ENCODE results near the gene SETD7.
A peak's percentile ranks its signal among the peaks of the same experiment; 100 is the strongest.

Gene SETD7

DNA sequence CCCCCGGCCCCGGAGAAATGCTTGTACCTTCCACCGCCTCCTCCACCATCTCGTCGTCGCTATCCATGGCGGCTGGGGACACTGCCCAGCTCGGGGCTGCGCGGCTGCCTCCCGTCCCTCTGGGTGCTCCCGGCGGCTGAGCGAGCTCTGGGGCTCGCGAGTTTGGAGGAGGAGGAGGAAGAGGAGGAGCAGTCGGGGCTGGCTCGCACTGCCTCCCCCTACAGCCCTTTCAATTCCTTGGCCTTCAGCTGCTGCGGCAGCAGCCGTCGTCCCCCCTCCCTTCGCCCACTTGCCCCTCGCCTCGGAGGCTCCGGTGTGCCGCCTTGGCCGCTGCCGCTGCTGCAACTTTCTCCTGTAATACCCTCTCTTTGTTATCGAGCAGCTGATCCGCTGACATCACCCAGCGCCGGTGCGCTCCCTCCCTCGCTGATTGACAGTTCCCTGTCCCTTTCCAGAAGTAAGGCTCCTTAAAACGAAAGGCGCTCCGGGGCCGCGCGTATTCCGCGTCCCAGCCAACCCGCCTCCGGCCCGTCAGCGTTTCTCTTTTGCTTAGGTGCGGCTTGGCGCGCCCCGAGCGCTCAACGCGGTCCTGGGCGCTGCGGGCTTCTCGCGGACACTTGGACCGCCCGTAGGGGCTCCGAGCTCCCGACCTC is at the start of gene SETD7:
TSS of gene SETD7 (minus strand) at position 149 of the 653 bp plus-strand sequence. CDS start at position 67, 82 bp downstream.
- DNase-seq = peak; percentile 71

DNA sequence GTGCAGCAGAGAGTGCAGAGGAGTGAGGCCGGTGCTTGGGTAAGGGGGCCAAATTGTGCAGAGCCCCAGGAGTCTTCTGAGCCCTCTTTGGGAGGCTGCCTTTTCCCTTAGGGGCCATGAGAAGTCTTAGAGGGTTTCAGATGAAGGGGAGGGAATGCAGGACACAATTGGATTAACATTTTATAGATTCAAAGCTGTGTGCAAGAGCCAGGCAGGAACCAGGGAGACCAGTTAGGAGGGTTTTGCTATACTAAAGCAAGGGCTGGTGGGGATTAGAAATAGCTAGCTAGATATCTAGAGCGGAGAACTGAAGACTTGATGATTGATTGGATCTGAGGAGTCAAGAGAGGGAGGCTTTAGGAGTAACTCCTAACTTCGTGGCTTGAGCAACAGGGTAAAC is 49.5 kb upstream of the SETD7 start:
- no peak for DNase-seq

DNA sequence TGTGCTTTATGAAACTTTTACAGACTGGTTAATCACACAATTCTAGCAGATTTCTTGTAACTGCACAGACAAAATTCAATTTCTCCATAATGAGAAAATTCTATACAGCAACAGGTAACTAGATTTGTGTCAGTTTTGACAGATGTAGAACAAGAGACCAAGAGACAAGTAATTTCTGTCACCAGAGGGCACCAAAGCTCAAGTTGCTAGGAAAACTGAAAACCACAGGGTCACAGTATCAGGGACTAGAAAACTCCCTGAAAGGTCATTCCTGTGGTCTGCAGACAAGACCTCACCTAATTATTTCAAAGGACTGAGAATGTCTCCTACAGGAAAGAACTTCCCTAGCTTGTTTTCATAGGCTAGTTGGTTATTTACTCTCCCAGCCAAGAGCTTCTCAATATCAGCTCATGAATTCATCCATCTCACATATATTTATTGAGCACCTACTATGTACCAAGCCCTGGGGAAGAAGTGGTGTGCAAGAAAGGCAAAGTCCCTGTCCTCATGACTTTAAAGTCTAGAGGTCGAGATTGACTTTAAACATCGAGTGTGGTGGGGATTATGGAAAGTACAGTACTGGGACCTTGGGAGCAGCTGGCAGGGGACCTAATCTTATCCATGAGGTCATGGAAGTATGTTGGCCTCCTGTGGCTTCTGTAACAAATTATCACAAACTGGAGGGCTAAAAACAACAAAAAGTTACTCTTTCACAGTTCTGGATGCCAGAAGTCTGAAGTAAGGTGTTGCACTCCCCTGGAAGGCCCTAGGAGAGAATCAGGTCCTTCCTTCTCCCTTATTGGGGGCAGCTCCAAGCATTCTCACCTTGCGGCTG is 47.8 kb upstream of the SETD7 start:
- no peak for DNase-seq

DNA sequence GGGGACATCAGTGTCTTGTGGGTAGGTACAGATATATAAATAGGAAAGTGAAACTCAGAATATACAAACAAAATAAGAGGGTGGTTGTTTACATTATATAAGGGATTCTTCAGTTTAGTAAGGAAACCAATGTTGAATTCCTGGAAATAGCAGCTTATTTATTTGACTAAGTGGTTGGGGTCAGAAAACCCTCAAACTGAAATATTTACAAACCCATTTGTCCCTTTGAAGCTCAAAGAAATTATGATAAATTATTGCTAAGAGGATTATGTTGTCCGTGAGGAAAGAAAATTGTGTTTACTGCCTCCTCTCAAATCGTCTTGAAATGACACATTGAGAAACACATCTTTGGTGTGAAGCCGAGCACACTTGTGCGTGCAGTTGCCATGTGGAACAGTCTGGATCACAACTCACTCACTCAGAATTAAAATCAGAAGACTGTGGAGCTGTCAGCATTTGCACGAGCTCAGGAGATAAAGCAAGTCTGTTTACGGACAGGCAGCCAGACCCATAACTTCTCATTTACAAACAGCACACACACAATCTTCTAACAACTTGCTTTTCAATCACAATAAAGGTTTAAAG is 46.8 kb upstream of the SETD7 start:
- DNase-seq = no peak

DNA sequence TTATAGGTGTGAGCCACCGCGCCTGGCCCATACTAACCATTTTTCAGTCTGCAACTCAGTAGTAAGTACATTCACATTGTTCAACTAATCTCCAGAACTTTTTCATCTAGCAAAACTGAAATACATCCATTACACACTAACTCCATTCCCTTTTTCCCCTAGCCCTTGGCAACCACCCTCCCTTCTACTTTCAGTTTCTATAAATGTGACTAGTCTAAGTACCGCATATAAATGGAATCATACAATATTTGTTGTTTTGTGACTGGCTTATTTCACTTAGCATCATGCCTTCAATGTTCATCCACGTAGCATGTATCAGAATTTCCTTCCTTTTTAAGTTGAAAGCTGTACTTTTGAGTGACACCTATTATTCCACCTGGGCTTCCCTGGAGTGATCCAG is 44.6 kb upstream of the SETD7 start:
- no peak for DNase-seq

DNA sequence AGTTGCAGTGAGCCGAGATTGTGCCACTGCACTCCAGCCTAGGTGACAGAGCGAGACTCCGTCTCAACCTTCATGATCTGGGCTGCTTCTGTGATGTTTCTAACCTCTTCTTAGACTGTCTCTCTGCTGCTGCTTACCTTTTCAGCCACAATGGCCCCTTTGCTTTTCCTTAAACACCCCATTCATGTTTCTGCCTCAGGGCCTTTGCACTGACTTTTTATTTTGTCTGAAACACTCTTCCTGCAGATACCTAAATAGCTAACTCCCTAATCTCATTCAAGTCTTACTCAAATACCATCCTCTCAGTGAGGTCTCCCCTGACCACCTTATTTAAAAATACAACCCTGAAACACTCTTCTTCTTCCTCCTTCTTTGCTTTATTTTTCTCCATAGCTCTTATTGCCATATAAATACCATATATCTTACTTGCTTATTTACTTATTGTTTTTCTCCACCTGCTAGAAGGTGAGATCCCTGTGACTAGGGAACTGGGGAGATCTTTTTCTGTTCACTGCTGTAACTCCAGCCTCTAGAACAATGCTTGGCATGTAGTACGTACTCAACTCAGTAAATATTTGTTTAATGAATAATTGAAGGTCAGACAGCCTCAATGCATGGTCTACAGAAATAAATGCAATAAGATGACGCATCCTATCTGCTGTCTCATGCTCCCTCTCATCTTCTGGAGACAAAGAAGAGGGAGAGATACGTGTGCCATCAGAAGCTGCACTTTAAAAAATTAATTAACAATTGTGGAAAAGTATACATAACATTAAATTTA is 43.8 kb upstream of the SETD7 start:
- no peak for DNase-seq

DNA sequence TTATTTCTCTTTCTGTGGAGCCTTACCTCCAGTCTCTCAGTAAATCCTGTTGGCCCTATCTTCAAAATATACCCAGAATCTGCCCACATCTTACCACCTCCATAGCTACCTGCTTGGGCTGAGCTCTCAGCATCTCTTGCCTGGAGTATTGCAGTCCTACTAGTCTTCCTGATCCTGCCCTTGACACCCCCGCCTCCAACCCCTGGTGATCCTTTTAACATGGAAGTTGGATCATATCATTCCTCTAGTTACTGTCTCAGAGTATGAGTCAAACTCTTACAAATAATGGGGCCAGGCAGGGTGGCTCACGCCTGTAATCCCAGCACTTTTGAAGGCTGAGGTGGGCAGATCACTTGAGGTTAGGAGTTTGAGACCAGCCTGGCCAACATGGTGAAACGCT is 43.1 kb upstream of the SETD7 start:
- no peak for DNase-seq

DNA sequence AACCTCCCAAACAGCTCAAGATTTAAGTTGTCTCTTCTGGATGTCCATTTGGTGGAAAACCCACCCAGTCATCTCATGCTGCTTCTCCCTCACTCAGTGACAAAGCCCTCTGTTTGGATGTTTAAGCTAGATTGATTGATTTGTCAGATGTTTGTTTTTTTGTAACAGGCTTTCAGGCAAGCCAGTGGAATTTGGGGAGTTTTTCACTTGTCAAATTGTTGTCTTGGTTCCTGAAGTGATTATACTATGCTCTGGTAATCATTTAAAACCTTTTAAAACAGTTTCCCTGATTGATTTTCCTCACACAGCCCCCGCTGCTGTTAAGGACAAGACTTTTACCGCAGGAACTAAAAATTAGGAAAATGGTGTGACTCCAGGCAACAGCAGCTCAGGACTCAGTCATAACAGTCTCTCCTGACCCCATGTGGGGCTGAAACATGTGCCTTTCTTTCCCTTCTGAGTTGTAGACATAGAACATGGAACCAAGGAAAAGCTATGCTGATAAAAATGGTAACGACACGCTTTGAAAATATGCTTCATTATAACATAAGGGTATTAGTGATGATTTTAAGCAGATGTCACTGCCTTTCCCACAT is 40.8 kb upstream of the SETD7 start:
- no peak for DNase-seq

DNA sequence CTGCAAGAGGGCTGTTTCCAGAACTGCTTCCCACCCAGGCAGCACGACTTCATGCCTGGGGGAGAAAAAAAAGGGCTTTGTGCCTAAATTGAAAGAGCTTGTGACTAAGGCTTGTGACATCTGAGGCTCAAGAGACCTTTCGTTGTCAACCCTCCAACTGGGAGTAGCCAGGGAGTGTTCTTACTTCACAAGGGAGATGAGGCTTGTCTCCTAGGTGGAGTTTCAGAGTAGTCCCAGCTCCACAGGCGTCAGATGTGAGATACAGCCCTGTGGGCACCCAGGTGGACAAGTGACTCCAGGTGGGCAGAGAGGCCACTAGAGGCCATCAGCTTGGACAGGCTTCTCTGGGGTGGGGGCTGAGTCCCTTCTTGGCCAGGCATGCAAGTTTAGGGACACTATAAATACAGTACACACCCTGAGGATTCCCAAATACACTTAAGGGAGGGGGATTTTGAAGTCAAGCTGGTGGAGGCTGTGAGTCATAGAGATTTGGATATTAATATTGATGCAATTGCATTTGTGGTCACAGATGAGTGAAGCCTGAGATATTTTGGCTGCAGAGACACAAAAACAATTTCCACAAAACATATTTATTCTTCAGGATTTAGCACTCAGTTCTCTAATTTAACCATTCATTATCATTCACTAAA is 40.1 kb upstream of the SETD7 start:
- DNase-seq = no peak

DNA sequence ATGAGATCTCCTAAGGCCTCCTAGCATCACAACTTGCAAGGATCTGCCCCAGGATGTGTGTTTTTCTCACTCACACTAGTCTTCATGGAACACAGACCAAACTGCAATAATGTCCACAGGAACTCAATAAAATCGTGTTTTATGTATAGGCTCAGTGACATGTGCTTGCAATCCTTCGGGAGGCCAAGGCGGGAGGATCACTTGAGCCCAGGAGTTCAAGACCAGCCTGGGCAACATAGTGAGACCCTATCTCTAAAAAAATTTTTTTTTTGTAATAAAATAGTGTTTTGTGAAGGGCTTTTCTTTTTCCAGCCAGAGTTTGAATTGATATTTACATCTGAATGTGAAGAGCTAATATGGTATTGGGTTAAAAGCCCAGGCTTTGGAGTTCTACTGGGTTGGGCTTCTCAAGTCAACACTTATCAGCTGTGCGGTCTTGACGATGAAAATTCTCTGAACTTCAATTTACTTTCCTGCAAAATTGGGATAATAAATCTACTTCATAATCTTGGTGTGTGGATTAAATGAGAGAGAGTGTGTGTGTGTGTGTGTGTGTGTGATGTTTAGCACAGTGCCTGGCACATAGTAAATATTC is 38.7 kb upstream of the SETD7 start:
- no peak for DNase-seq

DNA sequence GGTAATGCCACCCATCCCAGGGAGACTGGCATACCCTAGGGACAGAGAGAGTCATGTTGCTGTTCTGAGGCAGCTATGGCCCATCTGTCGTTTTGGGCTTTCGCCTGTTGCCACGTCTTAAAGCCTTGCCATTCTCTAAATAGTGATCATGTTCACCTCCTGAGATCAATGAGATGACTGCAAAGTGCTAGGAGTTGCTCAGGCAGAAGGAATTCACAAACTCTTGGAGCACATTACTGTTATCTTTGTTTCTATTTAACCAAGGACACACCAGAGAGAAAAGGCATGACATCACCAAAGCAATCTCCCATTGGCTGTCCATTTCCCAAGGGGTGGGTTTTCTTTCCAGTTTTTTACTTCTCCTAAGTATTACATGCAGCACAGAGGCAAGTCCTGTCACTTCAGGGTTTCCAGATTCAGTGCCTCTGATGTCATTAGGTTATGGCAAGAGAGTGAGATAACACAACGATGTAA is 37.1 kb upstream of the SETD7 start:
- DNase-seq = no peak

DNA sequence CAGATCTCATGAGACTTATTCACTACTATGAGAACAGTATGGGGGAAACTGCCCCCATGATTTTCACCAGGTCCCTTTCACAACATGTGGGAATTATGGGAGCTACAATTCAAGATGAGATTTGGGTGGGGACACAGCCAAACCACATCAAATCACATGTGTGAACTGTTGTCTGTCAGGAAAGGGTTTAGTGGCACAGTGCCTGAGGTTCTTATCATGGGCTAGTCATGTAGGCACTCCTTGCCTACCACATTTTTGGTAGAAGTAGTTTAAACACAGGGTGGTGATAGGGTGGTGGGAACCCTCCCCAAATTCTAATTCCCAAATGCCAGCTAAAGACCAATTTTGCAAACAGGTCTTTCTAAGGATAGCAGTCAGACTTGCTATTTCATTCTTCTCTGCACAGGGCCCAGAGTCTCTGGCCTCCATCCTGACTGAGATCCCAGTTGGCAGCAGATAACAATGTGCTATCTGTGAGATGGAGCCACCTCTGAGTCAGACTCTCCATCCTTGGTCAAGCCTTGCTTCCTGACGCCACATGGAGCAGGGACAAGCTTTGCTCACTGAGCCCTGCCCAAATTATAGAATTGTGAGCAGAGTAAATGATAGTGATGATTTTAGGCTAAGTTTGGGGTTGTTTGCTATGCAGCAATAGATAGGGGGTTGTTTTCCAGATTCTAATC is 33.5 kb upstream of the SETD7 start:
- DNase-seq = no peak

DNA sequence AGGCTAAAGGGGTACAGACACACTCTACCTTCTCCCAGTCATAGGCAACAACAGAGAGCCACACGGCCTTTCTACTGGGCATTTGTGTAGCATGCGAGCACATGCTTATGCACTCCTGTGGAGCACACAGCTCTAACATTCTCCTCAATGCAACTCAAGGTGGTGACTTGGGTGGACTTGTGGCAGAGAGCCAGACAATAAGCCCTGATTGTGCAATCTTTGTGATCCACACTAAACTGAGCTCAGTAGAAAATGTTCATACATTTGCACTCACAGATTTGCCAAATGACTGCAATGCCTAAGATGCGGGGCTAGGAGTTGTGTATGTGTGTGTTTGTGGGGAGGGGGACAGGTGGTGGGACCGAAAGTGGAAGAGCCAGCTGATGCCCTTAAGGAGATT is 31.4 kb upstream of the SETD7 start:
- DNase-seq = no peak

DNA sequence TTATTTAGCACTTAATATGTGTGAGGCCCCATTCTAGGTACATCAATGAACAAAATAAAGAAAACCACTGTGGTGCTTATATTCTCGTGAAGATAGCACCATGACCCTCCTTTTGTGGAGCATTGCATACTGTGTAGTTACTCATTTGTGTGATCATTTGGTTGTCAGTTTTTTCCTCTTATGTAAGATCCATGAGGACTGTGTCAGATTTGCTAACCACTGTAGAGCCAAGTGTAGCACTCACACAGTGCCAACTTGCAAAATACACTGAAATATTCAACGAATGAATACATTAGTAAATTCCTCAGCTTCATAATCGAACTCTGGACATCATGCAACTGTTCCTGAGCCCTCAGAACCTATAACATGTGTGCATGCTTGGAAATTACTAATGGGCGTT is 29.5 kb upstream of the SETD7 start:
- DNase-seq = no peak

DNA sequence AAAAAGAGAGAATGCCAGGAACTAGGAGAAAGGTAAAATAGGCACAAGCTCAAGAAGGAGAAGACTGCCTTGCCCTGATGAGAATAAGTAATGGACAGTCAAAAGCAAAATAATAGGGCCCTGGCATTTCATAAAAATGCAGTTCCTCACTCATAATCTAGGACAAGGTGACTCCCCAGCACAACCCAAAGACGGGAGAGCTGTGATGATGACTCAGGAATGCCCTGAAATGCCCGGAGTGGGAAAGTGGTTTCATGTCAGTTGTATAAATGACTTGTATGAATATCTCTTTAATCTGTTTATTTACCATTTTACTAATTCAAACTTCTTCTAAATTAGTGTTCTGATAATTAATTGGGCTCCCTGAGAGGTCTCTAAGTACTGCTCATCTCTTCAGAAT is 28.8 kb upstream of the SETD7 start:
- DNase-seq = no peak

DNA sequence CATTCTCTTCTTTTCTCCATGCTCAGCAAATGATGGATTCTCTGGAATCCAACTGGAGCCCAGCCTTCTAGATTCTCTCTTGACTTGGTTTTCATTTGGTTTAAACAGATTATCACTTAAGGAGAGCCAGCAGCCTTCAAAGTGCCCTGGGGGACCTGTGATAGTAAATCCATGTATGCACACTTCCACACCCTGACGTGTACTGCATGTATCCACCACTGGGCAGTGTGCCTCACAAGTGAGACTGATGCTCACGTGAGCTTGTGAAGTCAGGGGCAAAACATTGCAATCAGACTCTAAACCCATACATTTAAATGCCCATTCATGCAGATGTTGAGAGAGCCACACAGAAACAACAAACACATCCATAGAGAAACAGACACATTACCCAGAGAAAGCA is 28.0 kb upstream of the SETD7 start:
- DNase-seq = no peak

DNA sequence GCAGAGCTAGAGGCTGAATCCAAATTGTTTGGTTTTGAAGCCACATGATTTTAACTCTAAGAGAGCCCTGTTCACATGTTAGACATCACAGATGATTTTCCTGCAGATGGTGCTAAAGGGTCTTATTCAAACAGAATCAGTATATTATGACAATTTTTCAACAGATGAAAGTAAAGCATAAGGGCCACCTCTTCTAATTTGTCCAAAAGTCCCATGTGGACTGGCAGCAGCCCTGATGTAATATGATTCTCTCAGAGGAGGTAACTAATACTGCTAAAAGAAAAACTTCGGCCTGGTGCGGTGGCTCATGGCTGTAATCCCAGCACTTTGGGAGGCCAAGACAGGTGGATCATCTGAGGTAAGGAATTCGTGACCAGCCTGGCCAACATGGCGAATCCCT is 26.0 kb upstream of the SETD7 start:
- DNase-seq = no peak

DNA sequence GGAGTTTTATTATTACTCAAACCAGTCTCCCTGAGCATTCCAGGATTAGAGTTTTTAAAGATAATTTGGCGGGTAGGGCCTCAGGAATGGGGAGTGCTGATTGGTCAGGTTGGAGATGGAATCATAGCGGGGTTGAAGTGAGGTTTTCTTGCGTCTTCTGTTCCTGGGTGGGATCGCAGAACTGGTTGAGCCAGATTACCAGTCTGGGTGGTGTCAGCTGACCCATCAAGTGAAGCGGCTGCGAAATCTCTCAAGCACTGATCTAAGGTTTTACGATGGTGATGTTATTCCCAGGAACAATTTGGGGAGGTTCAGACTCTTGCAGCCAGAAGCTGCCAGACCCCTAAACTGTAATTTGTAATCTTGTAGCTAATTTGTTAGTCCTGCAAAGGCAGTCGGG is 25.1 kb upstream of the SETD7 start:
- DNase-seq = no peak

DNA sequence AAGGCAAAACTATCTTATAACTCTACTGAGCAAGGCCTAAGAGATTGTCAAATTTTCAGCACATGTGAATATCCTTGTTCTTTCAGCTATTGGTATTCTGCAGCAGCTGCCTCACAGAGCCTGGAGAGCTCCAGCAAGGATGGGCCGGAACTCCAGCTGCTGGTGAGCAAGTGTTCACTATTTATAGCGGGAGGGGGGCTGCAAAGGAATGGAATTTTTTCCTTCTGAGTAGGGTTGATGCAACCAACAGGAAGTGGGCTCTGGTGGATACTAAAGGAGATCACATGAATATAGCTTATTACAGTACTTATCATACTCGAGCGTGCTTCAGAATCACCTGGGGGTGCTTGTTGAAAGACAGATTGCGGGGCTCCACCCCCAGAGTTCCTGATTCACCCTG is 20.2 kb upstream of the SETD7 start:
- DNase-seq = no peak

DNA sequence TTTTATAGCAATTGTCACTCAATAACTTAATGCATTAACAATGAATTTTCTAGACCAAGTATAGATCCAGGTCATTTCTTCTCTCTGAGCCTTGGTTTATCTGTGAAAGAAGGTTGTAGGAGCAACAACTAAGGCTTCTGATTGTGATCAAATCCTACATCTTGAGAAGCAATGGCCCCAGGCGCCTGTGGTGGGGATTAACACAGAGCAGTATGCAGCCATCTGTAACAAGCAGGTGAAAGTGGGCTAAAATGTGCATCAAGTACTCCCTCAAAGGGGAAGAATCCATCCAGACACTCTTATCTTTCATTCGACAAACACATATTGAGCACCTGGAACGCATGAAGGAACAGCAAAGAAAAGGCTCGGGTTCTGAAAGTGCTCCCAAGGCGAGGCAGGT is 19.1 kb upstream of the SETD7 start:
- DNase-seq = no peak

DNA sequence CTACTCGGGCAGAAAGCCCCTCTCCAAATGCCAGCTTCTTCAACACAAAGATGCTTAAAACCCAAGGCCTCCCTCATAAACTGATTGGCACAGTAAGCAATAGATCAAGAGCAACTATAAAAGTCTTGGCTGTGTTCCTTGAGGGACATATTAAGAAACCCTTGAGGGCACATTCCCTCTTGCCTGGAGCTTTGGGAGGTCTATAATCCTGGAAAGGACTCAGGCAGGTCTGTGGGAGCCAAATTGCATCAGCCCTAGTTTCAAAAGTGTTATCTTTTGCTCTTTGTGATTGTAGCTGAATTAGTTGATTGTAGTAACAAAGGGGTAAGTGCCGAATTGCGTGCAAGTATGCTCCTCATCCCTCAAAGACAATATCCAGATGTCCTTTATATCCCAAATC is 18.6 kb upstream of the SETD7 start:
- DNase-seq = no peak
